GM21360 (cell line): ENCODE results near the gene SFXN5.
"Not testable (repeated sequence)": the region's sequence is repeated elsewhere in the genome, so short reads cannot be mapped to it uniquely, and the experiment has no call there.

Source experiments
- ATAC-seq: cut with Tn5 transposase; IDR thresholded peaks from one replicate; pipeline ENCODE4 v1.9.1; 2021; ENCODE audit warnings: mild to moderate bottlenecking, moderate library complexity; ENCODE audit not compliant: unreplicated experiment

SFXN5 gene

DNA sequence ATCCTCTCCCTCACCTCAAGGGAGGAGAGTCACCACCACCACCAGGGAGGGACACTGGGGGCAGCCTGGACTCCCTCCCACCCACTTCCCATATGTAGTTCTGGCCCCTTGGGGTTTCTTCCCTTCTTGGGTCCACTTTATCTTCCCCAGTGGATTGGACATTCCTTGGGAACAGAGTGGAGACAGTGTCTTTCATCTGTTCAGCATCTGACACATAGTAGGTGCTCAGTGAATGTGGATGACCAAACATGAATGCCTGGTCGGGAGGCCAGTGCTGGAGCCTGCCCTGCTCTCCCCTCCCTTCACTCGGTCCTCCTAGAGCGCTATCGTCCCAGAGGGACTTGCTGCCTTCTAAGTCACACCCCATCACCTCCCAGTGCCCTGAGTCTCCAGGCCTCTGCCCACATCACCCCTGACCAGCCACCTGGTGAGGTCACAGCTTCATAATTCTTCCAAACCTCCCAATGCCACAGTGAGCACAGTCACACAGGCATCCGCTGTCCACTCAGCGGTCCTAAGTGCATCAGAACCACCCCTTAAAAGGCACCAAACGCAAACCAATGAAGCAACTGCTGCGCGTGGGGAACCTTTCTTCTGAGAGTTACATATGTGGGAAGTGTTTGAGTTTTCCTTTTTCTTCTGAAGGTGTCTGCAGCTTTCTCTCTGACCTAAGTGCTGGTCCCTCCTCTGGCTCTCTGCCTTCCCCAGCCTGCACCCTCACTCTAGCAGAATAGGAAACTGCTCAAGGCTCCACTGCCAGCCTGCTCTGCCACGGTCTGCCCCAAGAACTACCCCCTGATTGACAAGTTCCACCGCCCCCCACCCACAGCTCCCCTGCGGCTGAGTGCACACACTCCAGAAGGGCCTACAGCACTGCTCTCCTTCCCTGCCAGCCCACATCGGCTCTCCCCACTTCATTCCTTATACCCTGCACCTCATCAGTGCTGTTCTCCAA lies 7.2 kb upstream of the SFXN5 start:
- no peak for ATAC-seq

DNA sequence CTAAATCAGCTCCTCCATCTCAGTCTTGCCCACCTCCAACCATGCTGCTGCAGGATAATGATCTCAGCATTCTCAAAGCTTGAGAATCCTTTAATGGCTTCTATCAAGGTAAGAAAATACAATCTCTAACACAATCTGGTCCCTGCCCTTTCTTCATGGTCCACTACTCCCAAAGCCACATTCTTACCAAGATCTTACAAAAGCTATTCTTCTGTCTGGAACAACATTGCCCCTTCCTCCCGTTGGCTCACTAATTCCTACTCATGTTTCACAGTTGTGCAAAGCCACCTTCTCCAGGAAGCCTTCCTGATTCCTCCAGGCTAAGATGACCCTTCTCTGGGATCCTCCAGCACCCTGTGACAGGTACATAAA lies 5.9 kb upstream of the SFXN5 start:
- ATAC-seq, result no peak

- ATAC-seq, result no peak
These were observed 5.3 kb upstream of the SFXN5 start for GRCh38 chr2:73076701-73077423.

DNA sequence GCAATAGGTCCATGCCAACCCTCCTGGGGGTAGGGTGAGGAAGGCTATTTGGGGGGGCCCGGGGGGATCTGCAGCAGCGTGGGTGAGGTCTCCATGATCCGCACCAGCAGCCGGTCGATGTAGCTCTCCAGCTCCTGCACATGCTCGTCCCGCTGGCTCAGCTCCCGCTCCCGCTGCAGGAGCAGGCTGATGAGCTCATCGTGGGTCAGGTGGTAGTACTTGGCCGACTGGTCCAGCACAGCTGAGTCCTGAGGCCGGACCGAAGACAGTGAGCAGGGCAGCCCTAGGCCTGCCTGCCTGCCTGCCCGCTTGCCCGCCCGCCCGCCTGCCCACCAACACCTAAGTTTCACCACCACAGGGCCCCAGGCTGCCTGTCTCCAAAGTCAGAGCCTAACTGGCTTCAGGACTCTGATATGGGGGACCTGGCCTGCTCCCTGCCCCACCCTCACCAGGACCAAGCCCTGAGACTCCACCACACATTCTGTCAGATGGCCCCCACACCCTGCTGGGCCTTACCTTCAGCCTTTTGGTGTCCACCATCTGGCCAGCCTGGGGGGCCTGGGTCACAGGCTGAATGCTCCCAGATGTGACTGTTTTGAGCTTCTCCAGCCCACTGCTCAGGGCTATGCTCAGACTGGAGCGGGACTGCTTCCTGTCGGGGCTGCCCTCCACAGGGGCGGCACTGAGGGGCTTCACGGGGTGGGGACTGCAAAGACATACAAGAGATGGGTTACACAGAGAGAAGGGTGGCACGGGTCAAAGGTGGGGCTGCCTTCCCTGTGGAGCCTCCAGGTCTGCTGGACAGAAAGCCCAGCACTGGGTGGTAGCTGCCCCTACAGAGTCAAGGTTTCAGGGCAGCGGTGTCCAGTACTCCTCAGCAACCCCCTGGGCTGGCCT lies 4.2 kb upstream of the SFXN5 start:
- no peak for ATAC-seq

DNA sequence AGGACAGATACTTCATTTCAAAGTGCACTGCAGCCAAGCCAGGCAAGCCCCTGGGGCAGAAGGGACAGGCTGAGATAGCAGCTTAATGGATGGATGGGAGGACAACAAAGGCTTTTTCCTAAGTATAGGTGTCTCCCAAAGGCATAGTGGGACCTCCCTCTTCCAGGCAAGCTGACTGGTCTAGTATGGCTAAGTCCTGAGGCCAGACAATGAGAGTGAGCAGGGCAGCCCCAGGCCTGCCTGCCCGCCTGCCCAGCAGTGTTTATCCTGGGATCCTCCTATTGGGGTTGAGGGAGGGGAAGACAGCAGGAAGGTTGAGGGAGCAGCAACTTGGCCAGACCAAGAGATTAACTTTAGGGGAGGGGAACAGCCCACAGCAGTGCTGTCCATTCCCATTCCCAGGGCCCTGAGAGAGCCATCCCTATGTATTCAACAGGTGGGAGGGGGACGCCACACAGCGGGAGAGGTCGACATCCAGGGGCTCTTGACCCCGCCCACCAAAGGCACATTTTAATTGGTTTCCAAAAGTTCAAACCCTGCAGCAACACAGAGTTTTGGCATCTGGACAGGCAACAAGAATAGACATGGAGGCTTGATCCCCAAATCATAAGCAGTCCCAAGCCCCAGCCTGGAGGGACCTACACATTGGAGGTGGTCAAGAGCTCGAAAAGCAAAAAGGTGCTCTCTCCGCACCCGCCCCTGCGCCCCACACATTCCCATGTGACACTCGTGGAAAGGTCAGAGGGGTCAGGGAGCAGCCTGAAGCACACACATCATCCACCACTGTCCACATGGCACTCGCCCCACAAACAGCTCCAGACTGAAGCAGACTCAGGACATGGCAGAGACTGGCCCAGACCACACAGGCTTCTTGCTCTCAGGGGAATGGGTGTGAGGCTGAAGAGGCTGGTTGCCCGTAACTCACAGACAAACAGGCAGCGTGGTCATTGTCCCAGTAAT lies 2.9 kb upstream of the SFXN5 start:
- ATAC-seq, result no peak

DNA sequence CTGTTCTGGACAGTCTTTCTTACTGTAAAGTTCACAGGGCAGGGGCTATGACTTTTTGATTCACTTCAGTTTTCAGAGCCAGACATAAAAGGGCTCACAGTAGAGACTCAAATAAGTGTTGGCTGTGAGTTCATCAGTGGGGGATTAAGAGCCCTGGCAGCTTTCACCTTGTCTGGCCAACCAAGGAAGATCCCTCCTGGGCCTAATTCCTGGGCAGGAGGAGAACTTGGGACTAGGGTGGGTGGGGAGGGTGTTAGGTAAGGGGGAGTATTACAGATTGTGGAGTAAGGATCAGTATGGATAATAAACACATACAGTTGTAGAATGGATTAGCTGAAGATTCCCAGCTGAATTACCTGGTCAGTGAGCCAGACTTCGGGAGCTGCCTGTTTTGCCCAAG lies 904 bp upstream of the SFXN5 start:
- no peak for ATAC-seq

DNA sequence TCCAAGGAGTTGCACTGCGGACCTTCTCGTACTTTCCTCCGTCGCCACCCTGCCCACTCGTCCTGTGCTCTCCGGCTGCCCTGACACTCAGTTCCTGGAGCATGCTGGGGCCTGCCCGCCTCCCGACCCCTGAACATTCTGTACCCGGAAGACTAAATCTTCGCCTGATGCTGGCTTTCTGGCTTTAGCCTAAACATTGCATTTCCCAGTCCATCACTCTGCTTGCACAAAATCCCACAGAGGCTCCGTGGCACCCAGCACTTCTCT lies 550 bp upstream of the SFXN5 start:
- ATAC-seq, result peak; percentile 10

DNA sequence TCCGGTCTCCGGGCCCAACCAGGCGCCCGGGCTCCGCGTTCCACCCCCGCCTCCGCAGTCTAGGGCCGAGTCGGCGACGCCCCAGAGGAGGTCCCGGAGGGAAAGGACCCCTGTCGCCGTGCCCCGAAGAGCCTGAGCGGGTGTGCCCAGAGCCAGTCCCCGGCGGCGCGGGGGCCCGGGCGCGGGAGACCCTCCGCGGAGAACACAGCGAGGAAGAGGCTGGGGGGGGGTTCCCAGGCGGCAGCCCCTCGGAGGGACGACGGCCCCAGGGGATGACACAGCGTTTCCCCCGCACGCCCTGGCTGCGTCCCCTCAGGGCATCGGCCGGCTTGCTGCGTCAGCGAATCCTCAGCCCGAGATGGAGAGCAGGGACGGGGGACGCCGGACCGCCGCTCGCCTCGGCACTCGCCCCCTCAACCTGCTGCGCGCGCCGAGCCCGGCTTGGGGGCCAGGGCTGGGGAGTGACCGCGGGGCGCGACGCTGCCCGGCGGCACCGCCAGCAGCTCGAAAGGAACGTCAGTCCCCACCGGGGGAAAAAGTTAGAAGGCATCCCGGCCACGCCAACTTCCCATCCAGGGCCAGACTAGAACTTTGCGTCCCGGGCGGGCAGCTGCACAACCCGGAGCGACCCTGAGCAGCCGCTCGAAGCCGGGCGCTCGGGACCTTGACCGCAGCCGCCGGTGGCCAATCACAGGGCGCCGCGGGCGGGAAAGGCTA lies 711 bp downstream of the SFXN5 start:
- ATAC-seq, result peak; percentile 25

- no peak for ATAC-seq
These were observed 1.5 kb downstream of the SFXN5 start for GRCh38 chr2:73069855-73070642.

DNA sequence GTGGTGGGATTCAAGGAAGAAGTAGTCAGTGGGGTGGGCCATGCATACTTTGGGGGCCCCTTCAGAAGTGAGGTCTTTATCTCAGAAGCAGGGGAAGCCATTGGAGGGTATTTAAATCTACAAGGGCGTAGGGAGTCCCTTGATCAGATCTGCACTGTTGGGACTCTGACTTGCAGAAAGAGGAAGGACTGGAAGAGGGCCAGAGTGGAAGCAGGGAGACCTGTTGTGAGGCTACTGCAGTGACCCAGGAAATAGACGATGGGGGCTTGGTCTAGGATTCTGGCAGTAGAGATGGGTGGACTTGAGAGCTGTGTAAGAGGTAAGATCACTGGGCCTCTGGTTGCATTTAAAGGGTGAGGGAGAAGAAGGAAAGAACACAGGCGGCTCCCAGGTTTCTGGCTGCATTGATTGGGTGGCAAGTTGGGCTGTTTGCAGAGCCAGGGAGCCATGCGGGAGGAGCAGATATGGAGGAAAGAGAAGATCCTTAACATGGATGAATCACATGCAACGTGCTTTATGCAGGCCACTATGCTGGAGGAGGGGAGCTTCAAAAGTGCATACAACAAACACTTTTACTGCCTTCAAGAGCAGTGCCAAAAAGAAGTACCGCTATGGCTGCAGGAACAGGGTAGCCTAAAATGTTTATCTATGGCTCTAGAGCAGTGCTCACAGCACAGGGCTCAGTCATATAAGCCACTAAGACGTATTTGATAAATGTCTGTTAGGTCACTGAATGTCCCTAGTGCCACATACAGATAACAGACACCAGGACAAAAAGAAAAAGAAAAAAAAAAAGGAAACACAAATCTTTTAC lies 2.3 kb downstream of the SFXN5 start:
- ATAC-seq, result no peak

DNA sequence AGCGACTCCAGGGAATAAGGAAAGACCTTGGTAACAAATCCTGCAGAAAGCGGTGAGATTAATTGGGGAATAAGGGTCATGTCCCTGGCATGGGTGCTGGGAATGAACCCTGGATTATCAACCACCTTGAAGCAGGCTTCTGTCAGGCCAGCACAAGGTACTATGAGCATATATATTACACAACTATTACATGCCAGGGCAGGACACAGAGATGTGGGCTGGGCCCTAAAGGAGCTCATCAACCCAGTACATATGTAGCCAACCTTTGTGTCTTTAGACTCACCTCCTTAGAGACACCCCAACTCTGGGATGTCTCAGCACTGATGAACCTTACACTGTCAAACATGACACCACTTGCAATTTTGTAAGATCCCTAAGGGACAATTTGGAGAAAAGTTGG lies 3.4 kb downstream of the SFXN5 start:
- ATAC-seq, result no peak

DNA sequence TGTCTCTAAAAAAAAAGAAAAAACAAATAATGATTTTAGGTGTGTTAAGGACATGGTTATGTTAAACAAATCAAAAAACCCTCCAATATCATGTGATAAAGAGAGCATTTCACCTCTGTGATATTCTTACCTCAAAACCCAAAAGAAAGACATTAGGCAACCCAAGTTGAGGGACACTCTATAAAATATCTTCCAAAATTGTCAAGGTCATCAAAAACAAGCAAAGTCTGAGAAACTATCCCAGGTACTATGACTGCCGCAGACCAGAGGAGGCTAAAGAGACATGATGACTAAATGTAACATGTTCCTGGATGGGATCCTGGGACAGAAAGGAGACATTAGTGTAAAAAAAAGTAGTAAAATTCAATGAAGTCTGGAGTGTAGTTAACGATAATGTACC lies 4.5 kb downstream of the SFXN5 start:
- ATAC-seq, result no peak

- not testable (repeated sequence) for ATAC-seq
These were observed 6.4 kb downstream of the SFXN5 start for GRCh38 chr2:73065070-73065469.

DNA sequence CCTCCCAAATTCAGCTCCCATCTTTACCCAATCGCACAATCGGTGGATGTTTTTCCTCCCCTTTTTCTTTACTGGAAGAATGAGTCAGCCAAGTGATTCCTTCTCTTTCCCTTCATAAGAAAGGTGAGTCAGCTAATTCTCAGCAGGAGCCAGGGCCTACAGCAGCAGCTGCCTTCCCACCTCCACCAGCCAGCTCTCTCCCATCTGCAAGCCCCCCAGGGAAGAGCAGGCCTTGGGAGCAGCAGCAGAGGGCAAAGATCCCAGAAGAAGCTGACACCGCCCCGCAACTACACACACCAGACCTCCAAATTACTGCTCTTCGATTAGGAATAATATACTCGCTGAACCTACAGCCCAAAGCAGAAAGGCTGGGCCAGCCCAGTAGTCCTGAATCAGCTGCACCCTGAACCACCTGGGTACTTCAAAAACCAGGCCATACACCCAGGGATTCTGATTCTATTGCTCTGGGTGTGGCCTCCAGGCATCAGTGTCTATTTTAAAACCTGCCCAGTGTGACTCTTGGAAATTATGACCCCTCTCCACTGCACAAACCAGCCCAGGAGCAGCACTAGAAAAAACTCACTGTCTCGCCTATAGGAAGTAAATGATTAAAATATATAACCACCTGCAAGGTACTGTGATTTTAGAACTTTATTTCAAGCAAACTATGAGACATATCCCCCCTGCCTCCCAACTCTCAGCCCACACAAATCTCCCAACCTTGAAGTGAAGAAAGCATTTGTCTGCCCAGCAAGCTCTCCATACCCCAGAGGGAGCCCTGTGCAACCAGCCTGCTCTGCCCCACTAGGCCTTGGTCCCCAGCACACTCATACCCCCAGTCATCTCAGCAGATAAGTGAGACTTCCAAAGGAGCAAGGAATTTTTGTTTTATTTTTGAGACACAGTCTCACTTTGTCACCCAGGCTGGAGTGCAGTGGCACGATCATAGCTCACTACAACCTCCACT lies 7.3 kb downstream of the SFXN5 start:
- ATAC-seq, result no peak

- no peak for ATAC-seq
These were observed 8.0 kb downstream of the SFXN5 start for GRCh38 chr2:73063472-73063871.

GRCh38 chr2:73059106-73059505 lies 12.4 kb downstream of the SFXN5 start:
- no peak for ATAC-seq

DNA sequence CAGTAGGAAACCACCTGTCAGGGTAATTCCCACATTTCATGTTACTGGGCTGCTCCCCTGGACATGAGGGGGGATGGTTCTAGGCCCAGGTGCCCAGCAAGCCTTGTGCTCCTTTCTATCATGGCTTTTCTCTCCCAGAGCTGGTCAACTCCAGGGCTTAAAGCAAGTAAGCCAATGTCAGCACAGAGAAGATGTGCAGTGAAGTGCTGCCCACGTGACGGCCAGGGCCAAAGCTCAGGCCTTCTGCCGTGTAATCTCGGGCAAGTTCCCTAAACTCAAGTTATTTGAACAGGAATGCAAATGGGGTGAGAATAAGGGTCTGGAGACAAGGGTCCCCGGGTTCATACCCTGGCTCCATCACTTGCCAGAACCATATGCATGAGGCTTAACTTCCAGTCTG lies 16.5 kb downstream of the SFXN5 start:
- ATAC-seq, result no peak
